Thyroid gland (tissue), 4 donors: ENCODE data around the gene GAPVD1. TPM values are rescaled to one million over a fixed set of nuclear protein-coding genes. Genes with fewer than 3 reads are reported as not detected.

Experiments
- DNase-seq, 2 donors: peaks; one replicate each; pipeline ENCODE4 v3.0.0-alpha.2; 2019
- H3K27ac ChIP-seq, 3 donors: fragments of 200-600 bp; sonication (generic); 1 replicate in 2 of 3; 2 replicates in 1 of 3; pipeline ENCODE4 v1.5.1; 2016 to 2019; ENCODE audit warnings: mild to moderate bottlenecking in 1 of 3, moderate library complexity in 1 of 3
- H3K27me3 ChIP-seq: fragments of 200-600 bp; sonication (generic); one replicate; pipeline ENCODE4 v1.5.1; 2019
- H3K36me3 ChIP-seq, 2 donors: fragments of 200-600 bp; sonication (generic); one replicate each; pipeline ENCODE4 v1.5.1; 2016 to 2019
- H3K4me1 ChIP-seq, 2 donors: fragments of 200-600 bp; sonication (generic); one replicate each; pipeline ENCODE4 v1.5.1; 2017 to 2019
- H3K4me3 ChIP-seq, 3 donors: fragments of 200-600 bp; sonication (generic); replicated peaks in 1 of 3; 1 replicate in 2 of 3; 2 replicates in 1 of 3; pipeline ENCODE4 v1.5.1; 2016; ENCODE audit warnings: mild to moderate bottlenecking in 1 of 3
- H3K9me3 ChIP-seq: fragments of 200-600 bp; sonication (generic); one replicate; pipeline ENCODE4 v1.5.1; 2017
- POLR2A ChIP-seq, 2 donors: fragments of 450-650 bp; IDR thresholded peaks; one replicate each; pipeline ENCODE4 v1.6.1; 2017; ENCODE audit warnings: antibody characterized with exemption in 2 of 2, mild to moderate bottlenecking in 2 of 2, moderate library complexity in 1 of 2
- WGBS, 2 donors: methylation state at CpG; one replicate each; pipeline ENCODE4 v1.1.5; 2017; 5-methylcytosine and 5-hydroxymethylcytosine counted together
- intact Hi-C: fragments of 100-400 bp; cut with DNase I; formaldehyde crosslinking; loops from one replicate; pipeline ENCODE4 v1.15.1; 2023
- total RNA-seq, 4 donors: library from RNA; depleted of rRNA; stranded (reverse); fragments of >200 nt; gene quantifications; one replicate each; pipeline ENCODE4 v1.2.3, GENCODE V29; 2016
- TF ChIP-seq, protein P1 (sequence below), 6 experiments: fragments of 200-600 bp in 3 of 6; fragments of 450-650 bp in 3 of 6; sonication (generic) in 3 of 6; IDR thresholded peaks; one replicate each; pipeline ENCODE4 v1.5.1; 2016 to 2019; ENCODE audit warnings: antibody characterized with exemption in 6 of 6, mild to moderate bottlenecking in 2 of 6, inconsistent platforms in 1 of 6, moderate library complexity in 1 of 6

The GAPVD1 gene
- total RNA-seq, 4 donors from 2014 or later: 92.6 to 140 (median 104) TPM

DNA sequence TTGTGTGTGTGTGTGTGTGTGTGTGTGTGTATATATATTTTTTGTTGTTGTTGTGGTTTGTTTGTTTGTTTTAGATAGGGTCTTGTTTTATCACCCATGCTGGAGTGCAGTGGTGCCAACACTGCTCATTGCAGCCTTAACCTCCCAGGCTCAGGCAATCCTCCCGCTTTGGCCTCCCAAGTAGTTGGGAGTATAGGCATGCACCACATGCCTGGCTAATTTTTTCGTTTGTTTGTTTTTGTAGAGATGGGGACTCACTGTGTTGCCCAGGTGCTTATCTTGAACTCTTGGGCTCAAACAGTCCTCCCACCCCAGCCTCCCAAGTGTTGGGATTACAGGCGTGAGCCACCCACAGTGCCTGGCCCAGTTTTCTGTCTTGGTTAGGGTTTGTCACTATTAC lies 77.3 kb downstream of the GAPVD1 start:
- no peak for DNase-seq
- Histone ChIP-seq H3K27ac (no peak overlapping the region), H3K36me3 (peaks cover 38 to 40% of the 10 kb centered on the region in 2 donors), H3K4me3 (no peak overlapping the region), H3K9me3 (no peaks in the 10 kb centered on the region), H3K27me3 (no peaks in the 10 kb centered on the region), H3K4me1 (peaks cover 0 to 7% of the 10 kb centered on the region in 2 donors)
- intact Hi-C loops: no loop called here
- WGBS, 2 donors: 82 to 84% methylated on average over 3 of the region's 3 CpGs
- TF ChIP-seq POLR2A (IDR thresholded peaks at IDR 0.05): no peak
- TF ChIP-seq, protein P1, sequence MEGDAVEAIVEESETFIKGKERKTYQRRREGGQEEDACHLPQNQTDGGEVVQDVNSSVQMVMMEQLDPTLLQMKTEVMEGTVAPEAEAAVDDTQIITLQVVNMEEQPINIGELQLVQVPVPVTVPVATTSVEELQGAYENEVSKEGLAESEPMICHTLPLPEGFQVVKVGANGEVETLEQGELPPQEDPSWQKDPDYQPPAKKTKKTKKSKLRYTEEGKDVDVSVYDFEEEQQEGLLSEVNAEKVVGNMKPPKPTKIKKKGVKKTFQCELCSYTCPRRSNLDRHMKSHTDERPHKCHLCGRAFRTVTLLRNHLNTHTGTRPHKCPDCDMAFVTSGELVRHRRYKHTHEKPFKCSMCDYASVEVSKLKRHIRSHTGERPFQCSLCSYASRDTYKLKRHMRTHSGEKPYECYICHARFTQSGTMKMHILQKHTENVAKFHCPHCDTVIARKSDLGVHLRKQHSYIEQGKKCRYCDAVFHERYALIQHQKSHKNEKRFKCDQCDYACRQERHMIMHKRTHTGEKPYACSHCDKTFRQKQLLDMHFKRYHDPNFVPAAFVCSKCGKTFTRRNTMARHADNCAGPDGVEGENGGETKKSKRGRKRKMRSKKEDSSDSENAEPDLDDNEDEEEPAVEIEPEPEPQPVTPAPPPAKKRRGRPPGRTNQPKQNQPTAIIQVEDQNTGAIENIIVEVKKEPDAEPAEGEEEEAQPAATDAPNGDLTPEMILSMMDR (IDR thresholded peaks at IDR 0.05): no peak

- no peak for DNase-seq
- Histone ChIP-seq H3K27ac (no peak overlapping the region), H3K27me3 (no peaks in the 10 kb centered on the region), H3K36me3 (peaks cover 28% of the 10 kb centered on the region in 2 donors), H3K4me1 (peaks cover 4 to 7% of the 10 kb centered on the region in 2 donors), H3K4me3 (no peak overlapping the region), H3K9me3 (no peaks in the 10 kb centered on the region)
- WGBS, 2 donors: 83 to 84% methylated on average over 4 of the region's 4 CpGs
- intact Hi-C loops: no loop called here
- no peak for TF ChIP-seq POLR2A (IDR thresholded peaks at IDR 0.05)
- TF ChIP-seq, protein P1 (IDR thresholded peaks at IDR 0.05): no peak
These were observed 79.9 kb downstream of the GAPVD1 start for GRCh38 chr9:125341566-125341965.

DNA sequence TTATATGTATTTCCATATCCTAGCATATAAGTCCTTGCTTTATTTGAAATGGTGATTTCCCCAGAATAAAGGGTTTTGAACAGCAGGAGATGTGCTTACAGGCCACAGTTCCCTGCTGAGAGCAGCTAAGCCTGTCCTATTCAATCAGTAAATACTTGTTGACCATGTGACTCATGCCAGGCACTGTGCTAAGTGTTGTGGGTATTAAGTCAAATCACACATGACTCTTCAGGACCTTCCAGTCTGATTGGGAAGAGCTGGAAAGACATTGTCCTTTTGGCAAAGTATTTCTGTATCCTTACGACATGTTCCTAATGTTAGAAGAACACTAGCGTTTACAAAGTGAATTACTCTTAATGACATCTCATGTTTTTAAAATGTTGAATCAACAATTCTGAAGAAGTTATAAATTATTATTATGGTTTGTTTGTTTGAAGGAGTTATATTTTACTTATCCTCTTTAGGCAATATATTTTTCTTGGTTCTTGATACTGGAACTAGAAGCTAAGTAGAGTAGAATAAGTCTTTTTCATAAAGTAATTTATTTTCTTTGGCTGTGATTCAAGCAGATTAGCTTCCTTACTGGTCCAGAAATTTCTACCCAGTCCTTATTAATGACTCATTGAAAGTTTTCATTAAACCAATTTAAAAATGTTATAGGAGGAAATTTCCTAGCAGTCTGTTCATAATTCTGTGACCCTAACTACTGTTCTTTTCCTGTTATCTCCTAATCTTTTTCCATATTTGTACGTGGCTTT lies 82.1 kb downstream of the GAPVD1 start:
- peaks cover 30 to 33% of the 10 kb centered on the region in 2 donors for H3K36me3 ChIP-seq
- H3K27ac ChIP-seq: no peak overlapping the region
- peak; percentile 6 to 9 for DNase-seq
- TF ChIP-seq, protein P1 (IDR thresholded peaks at IDR 0.05): no peak
- no peak for TF ChIP-seq POLR2A (IDR thresholded peaks at IDR 0.05)
- intact Hi-C loops: no loop called here
- H3K4me1 ChIP-seq: peaks cover 4 to 7% of the 10 kb centered on the region in 2 donors
- no peak overlapping the region for H3K4me3 ChIP-seq
- H3K9me3 ChIP-seq: no peaks in the 10 kb centered on the region
- no peaks in the 10 kb centered on the region for H3K27me3 ChIP-seq
- 68 to 82% methylated on average over 3 of the region's 3 CpGs for WGBS, 2 donors

- intact Hi-C loops: no loop called here
- no peaks in the 10 kb centered on the region for H3K9me3 ChIP-seq
- no peak overlapping the region for H3K27ac ChIP-seq
- H3K36me3 ChIP-seq: peaks cover 38 to 48% of the 10 kb centered on the region in 2 donors
- TF ChIP-seq, protein P1 (IDR thresholded peaks at IDR 0.05): no peak
- no peak for TF ChIP-seq POLR2A (IDR thresholded peaks at IDR 0.05)
- WGBS, 2 donors: 74 to 78% methylated on average over 3 of the region's 3 CpGs
- peaks cover 4 to 7% of the 10 kb centered on the region in 2 donors for H3K4me1 ChIP-seq
- no peak for DNase-seq
- H3K4me3 ChIP-seq: no peak overlapping the region
- no peaks in the 10 kb centered on the region for H3K27me3 ChIP-seq
These were observed 84.6 kb downstream of the GAPVD1 start for GRCh38 chr9:125346080-125346732.

DNA sequence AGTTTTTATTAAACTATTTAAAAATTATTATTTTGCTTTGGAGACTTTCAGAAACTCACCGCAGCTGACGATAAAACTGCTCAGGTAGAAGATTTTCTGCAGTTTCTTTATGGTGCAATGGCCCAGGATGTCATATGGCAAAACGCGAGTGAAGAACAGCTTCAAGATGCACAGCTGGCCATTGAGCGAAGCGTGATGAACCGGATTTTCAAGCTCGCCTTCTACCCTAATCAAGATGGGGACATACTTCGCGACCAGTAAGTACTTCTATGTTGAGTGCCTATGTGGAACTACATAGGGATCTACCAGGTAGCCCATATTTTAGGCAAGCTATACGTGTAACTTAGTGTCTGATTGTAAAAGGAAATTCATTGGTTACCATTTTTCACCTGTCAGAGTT lies 94.0 kb downstream of the GAPVD1 start:
- TF ChIP-seq POLR2A (IDR thresholded peaks at IDR 0.05): no peak
- TF ChIP-seq, protein P1 (IDR thresholded peaks at IDR 0.05): no peak
- intact Hi-C loops: no loop called here
- 95% methylated on average over 11 of the region's 11 CpGs for WGBS, 2 donors
- no peak overlapping the region for H3K27ac ChIP-seq
- H3K4me3 ChIP-seq: no peak overlapping the region
- no peaks in the 10 kb centered on the region for H3K4me1 ChIP-seq
- no peaks in the 10 kb centered on the region for H3K9me3 ChIP-seq
- no peak for DNase-seq
- peaks cover 61 to 80% of the 10 kb centered on the region in 2 donors for H3K36me3 ChIP-seq
- H3K27me3 ChIP-seq: no peaks in the 10 kb centered on the region
